CMK (cell line): Measurements from ENCODE around the gene CDK16.

Experiments
- DNase-seq: peaks from one replicate; pipeline ENCODE4 v3.0.0-alpha.2; 2010; ENCODE audit warnings: low read depth

The CDK16 gene

DNA sequence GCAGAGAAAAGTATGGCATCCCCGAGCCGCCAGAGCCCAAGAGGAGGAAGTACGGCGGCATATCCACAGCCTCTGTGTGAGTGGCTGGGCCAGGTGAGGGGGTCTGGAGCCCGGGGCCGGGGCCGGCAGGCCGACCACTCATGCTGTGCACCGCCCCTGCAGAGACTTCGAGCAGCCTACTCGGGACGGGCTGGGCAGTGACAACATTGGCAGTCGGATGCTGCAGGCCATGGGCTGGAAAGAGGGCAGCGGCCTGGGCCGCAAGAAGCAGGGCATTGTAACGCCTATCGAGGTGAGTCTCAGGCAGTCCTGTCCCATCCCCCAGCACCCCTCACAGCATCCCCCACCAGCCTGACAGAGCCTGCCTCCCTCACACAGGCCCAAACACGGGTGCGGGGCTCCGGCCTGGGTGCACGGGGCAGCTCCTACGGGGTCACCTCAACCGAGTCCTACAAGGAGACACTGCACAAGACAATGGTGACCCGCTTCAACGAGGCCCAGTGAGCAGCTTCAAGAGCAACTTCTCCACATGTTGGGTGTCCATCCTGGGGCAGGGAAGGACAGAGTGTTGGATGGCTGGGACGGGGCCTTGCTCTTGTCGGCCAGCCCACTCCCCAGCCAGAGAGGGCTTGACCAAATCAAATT lies 32.3 kb upstream of the CDK16 start:
- no peak for DNase-seq

DNA sequence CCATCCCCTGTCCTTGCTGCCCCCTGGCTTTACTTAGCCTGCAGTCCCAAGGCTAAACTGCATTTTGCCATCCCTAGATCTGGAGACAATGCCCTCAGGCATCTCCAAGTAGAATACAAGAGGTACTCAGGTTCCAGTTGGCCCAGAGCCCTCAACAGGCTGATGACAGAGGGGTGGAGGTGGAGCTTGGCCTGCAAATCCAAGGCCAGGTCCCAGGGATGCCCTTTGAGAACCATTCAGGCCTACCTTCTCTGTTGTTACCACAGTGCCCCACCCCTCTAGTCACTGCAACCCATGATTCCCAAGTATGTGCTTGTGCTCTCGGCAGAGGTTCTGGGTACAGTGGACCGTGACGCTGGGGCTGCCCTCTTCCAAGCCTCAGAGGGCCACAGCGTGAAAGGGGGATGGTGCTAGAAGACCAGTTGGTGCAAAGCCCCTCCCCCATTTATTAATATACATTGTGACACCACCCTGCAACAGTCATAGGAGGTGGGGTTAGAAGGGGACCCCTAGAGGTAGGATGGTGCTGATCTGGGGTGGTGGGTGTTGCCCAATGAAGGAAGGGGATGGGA lies 31.3 kb upstream of the CDK16 start:
- DNase-seq, result no peak

DNA sequence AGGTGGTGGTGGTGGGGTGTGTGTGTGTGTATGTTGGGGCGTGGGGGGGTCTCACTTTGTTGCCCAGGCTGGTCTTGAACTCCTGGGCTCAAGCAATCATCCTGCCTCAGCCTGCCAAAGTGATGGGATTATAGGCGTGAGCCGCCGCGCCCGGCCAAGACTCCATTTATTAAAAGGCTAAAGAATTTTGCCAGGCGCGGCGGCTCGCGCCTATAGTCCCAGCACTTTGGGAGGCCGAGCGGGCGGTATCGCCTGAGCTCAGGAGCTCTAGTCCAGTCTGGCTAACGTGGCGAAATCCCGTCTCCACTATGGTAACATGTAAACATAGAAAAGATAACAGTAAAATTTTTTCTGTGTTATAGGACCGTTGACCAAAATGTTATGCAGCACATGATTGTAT lies 28.6 kb upstream of the CDK16 start:
- DNase-seq, result no peak

GRCh38 chrX:47190445-47191269 lies 27.8 kb upstream of the CDK16 start:
- DNase-seq, result peak; percentile 96

DNA sequence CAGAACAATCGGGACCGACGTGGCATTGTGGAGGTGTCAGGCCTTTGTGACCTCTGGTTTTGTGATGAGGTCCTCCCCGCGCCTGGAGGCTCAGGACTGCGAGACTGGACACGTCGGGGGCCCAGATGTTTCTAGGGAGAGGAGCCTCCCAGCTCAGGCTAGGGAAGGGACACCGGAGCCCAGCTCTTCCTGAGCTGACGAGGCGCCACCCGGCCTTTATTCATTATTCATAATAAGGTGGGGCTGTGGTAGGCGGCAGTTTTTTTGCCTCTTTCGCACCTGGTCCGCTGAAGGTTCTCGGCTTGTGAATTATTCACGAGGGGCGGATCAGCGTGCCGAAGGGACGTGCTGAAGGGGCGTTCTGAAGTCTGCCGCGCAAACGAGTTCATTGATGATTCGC lies 27.1 kb upstream of the CDK16 start:
- no peak for DNase-seq

- DNase-seq, result no peak
Observed at GRCh38 chrX:47191806-47192401, 26.6 kb upstream of the CDK16 start.

DNA sequence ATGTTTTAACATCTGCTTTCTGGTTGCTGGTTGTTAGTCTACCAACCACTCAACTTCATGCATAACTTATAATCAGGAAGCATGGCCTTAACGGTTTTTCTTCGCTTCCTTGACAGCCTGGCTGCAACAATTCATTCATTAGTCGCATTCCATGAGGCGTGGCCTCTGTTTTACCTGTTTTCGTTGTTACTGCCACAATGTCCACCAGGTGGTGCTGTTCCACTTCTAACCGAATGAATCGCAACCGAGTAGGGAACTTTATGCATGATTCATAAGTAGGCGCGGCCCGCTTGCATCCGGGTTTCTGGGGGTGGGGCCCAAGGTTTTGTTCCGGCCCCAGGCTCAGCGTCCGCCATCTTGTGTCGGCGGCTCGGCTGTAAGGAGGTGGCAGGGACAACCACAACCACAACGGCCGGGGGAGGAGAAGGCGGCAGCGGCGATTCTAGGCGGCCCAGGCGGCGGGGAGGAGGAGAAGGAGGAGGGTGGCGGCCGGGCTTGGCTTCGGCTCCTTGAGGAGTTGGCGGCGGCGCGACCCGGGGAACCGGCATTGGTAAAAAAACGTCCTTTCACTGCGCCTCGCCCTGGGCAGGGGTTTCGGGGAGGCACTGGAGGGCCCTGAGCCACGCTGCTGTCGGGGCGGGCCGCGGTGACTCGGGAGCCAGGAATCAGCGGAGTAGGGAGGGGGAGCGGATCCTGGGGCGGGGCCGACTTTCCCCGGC lies 24.8 kb upstream of the CDK16 start, which contains the start of gene UBA1:
TSS of gene UBA1 (plus strand) at position 355 of the 719 bp plus-strand sequence. CDS start 4,974 bp downstream, outside the sequence.
- peak; percentile 88 for DNase-seq

- DNase-seq, result no peak
Observed at GRCh38 chrX:47194194-47194787, 24.2 kb upstream of the CDK16 start.

DNA sequence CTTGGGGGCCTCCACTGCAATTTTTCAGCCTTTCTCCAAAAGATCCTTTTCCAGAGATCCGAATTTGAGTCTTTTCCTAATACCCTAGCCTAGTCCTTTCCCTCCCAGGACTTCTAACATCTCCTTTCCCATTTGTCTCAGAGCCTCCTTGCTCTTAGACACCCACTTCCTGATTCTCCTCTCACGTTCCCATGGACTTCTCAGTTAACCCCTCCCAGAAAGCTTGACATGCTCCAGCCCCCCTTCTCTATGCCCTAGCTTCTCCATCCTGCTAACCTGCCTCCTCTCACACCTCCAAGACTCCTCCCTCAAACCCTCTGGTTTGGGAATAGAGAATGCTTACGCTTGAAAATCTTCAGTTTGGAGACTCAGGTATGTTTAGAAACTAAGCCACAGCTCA lies 22.4 kb upstream of the CDK16 start:
- DNase-seq, result no peak

- DNase-seq, result no peak
Observed at GRCh38 chrX:47197526-47197925, 21.0 kb upstream of the CDK16 start.

DNA sequence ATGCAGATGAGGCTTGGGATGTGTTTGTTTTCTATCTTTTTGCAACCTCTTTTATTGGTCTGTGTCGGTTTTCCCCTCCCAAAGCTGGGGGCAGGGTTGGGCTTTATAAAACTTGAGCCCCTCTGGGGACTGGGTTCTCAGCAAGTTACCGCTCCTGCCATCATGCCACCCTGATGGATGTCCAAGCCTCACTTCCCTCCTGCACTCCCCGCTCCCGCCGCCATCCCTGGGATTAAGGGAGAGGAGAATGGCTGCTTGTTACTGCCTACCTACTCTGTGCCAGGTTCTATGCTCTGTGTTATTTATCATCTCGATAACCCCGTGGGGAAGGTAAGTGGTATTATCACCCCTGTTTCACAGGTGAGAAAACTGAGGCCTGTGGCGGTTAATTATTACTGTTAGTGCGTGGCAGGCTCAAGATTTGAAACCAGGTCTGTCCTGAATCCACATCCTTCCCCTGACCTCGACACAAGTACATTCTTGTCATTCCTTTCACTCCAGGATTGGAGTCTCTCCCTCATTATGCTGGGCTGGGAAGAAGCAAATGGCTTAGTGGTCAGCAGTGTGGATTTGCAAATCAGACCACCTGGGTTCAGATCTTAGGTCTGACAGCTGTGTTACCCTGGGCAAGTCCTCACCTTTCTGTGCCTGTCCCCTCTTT lies 20.3 kb upstream of the CDK16 start:
- no peak for DNase-seq

GRCh38 chrX:47198687-47199080 lies 19.8 kb upstream of the CDK16 start:
- DNase-seq, result no peak

- no peak for DNase-seq
Observed at GRCh38 chrX:47199286-47199685, 19.2 kb upstream of the CDK16 start.

GRCh38 chrX:47200385-47201150 lies 17.9 kb upstream of the CDK16 start:
- DNase-seq, result no peak

- no peak for DNase-seq
Observed at GRCh38 chrX:47201345-47201944, 17.0 kb upstream of the CDK16 start.

GRCh38 chrX:47202316-47202715 lies 16.2 kb upstream of the CDK16 start:
- DNase-seq, result no peak

GRCh38 chrX:47202877-47203276 lies 15.6 kb upstream of the CDK16 start:
- no peak for DNase-seq

GRCh38 chrX:47204970-47205369 lies 13.5 kb upstream of the CDK16 start:
- DNase-seq, result no peak

DNA sequence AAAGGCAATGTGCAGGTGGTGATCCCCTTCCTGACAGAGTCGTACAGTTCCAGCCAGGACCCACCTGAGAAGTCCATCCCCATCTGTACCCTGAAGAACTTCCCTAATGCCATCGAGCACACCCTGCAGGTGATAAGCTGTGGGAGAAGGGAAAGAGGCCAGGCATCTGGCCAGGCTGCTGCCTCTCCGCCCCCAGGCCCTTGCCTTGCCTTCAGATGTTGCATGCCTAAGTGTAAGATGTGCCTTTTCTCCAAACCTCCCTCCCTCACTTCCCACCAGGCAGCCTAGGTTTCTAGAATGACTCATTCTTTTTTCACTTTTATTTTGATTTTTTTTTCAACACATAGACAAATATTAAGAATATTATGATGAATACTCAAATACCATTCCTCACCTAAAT lies 12.2 kb upstream of the CDK16 start:
- no peak for DNase-seq

DNA sequence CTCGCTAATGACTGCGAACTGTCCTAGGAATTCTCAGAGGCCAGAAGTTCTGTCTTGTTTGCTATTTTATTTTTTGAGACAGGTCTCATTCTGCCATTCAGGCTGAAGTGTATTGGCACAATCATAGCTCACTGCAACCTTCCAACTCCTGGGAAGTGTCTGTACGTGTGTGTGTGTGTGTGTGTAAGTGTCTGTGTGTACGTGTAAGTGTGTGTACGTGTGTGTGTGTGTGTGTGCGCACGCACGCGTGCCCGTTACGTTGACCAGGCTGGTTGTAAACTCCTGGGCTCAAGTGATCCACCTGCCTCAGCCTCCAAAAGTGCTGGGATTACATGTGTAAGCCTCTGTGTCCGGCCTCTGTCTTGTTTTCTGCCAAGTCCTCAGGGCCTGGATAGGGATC lies 10.4 kb upstream of the CDK16 start:
- no peak for DNase-seq
